ENCODE results near the gene MXRA8.

MXRA8 gene

GRCh38 chr1:1340185-1340584, 18.2 kb downstream of the MXRA8 start:
- no peak for TF ChIP-seq CTCF (IDR thresholded peaks at IDR 0.05; ENCODE audit: low read depth, low read length, missing control alignments)
- H3K4me3 ChIP-seq (ENCODE audit: low read depth, low read length) = no peak overlapping the region
- in situ Hi-C loops (cut with HindIII; ENCODE audit: low sequenced_read_pairs) = no loop called here
- no peak for DNase-seq (ENCODE audit: low read depth)

GRCh38 chr1:1338278-1338677, 20.1 kb downstream of the MXRA8 start:
- in situ Hi-C loops (cut with HindIII; ENCODE audit: low sequenced_read_pairs) = no loop called here
- TF ChIP-seq CTCF (IDR thresholded peaks at IDR 0.05; ENCODE audit: low read depth, low read length, missing control alignments) = no peak
- H3K4me3 ChIP-seq (ENCODE audit: low read depth, low read length) = no peak overlapping the region
- DNase-seq (ENCODE audit: low read depth) = no peak

GRCh38 chr1:1337793-1338147, 20.6 kb downstream of the MXRA8 start:
- H3K4me3 ChIP-seq (ENCODE audit: low read depth, low read length) = no peak overlapping the region
- in situ Hi-C loops (cut with HindIII; ENCODE audit: low sequenced_read_pairs) = no loop called here
- no peak for DNase-seq (ENCODE audit: low read depth)
- TF ChIP-seq CTCF (IDR thresholded peaks at IDR 0.05; ENCODE audit: low read depth, low read length, missing control alignments) = no peak

- TF ChIP-seq CTCF (IDR thresholded peaks at IDR 0.05; ENCODE audit: low read depth, low read length, missing control alignments) = no peak
- no peak overlapping the region for H3K4me3 ChIP-seq (ENCODE audit: low read depth, low read length)
- in situ Hi-C loops (cut with HindIII; ENCODE audit: low sequenced_read_pairs) = no loop called here
- no peak for DNase-seq (ENCODE audit: low read depth)
These were observed 21.2 kb downstream of the MXRA8 start for GRCh38 chr1:1336931-1337792.

GRCh38 chr1:1336446-1336845, 21.9 kb downstream of the MXRA8 start:
- TF ChIP-seq CTCF (IDR thresholded peaks at IDR 0.05; ENCODE audit: low read depth, low read length, missing control alignments) = no peak
- no peak overlapping the region for H3K4me3 ChIP-seq (ENCODE audit: low read depth, low read length)
- in situ Hi-C loops (cut with HindIII; ENCODE audit: low sequenced_read_pairs) = no loop called here
- DNase-seq (ENCODE audit: low read depth) = no peak

GRCh38 chr1:1335792-1336248, 22.5 kb downstream of the MXRA8 start:
- no peak overlapping the region for H3K4me3 ChIP-seq (ENCODE audit: low read depth, low read length)
- in situ Hi-C loops (cut with HindIII; ENCODE audit: low sequenced_read_pairs) = no loop called here
- TF ChIP-seq CTCF (IDR thresholded peaks at IDR 0.05; ENCODE audit: low read depth, low read length, missing control alignments) = no peak
- DNase-seq (ENCODE audit: low read depth) = no peak
